ENCODE measurements around the gene FAM98C.

Gene FAM98C

GRCh38 chr19:38442736-38443135 is 39.8 kb downstream of the FAM98C start:
- H3K4me3 ChIP-seq (replicated peaks in 1 of 2; ENCODE audit: low read depth in 2 of 2, low read length in 2 of 2), result no peak overlapping the region
- no peak for TF ChIP-seq CTCF (IDR thresholded peaks at IDR 0.05; ENCODE audit: low read depth, low read length)
- DNase-seq (ENCODE audit: low read depth in 2 of 2), result no peak

- no peak for DNase-seq (ENCODE audit: low read depth in 2 of 2)
- TF ChIP-seq CTCF (IDR thresholded peaks at IDR 0.05; ENCODE audit: low read depth, low read length), result no peak
- H3K4me3 ChIP-seq (replicated peaks in 1 of 2; ENCODE audit: low read depth in 2 of 2, low read length in 2 of 2), result no peak overlapping the region
These were observed 40.6 kb downstream of the FAM98C start for GRCh38 chr19:38443458-38443999.

GRCh38 chr19:38444026-38444425 is 41.1 kb downstream of the FAM98C start:
- no peak for TF ChIP-seq CTCF (IDR thresholded peaks at IDR 0.05; ENCODE audit: low read depth, low read length)
- no peak overlapping the region for H3K4me3 ChIP-seq (replicated peaks in 1 of 2; ENCODE audit: low read depth in 2 of 2, low read length in 2 of 2)
- DNase-seq (ENCODE audit: low read depth in 2 of 2), result no peak

- H3K4me3 ChIP-seq (replicated peaks in 1 of 2; ENCODE audit: low read depth in 2 of 2, low read length in 2 of 2), result no peak overlapping the region
- no peak for DNase-seq (ENCODE audit: low read depth in 2 of 2)
- no peak for TF ChIP-seq CTCF (IDR thresholded peaks at IDR 0.05; ENCODE audit: low read depth, low read length)
These were observed 42.5 kb downstream of the FAM98C start for GRCh38 chr19:38445362-38445761.

GRCh38 chr19:38448225-38448624 is 45.3 kb downstream of the FAM98C start:
- no peak overlapping the region for H3K4me3 ChIP-seq (replicated peaks in 1 of 2; ENCODE audit: low read depth in 2 of 2, low read length in 2 of 2)
- no peak for TF ChIP-seq CTCF (IDR thresholded peaks at IDR 0.05; ENCODE audit: low read depth, low read length)
- DNase-seq (ENCODE audit: low read depth in 2 of 2), result no peak

- TF ChIP-seq CTCF (IDR thresholded peaks at IDR 0.05; ENCODE audit: low read depth, low read length), result no peak
- no peak for DNase-seq (ENCODE audit: low read depth in 2 of 2)
These were observed 46.6 kb downstream of the FAM98C start for GRCh38 chr19:38449518-38449917.

GRCh38 chr19:38451036-38451435 is 48.1 kb downstream of the FAM98C start:
- no peak for TF ChIP-seq CTCF (IDR thresholded peaks at IDR 0.05; ENCODE audit: low read depth, low read length)
- no peak for DNase-seq (ENCODE audit: low read depth in 2 of 2)

More at GRCh38 chr19:38449518-38449917, 46.6 kb downstream of the FAM98C start:
- no peak overlapping the region for H3K4me3 ChIP-seq (replicated peaks in 1 of 2; ENCODE audit: low read depth in 2 of 2, low read length in 2 of 2)

More at GRCh38 chr19:38451036-38451435, 48.1 kb downstream of the FAM98C start:
- H3K4me3 ChIP-seq (replicated peaks in 1 of 2; ENCODE audit: low read depth in 2 of 2, low read length in 2 of 2), result no peak overlapping the region
